Uterus (tissue), 4 donors: ENCODE measurements around the gene MRPL37. TPM values are rescaled to one million over a fixed set of nuclear protein-coding genes. Genes with fewer than 3 reads are reported as not detected.

ENCODE experiments used
- DNase-seq, 2 donors: peaks; one replicate each; pipeline ENCODE4 v3.0.0-alpha.2; 2019 to 2020
- H3K27ac ChIP-seq, 2 donors: fragments of 200-600 bp; sonication (generic); 1 replicate in 1 of 2; 2 replicates in 1 of 2; pipeline ENCODE4 v1.5.1; 2016 to 2018
- H3K27me3 ChIP-seq, 2 donors: fragments of 200-600 bp; sonication (generic); one replicate each; pipeline ENCODE4 v1.5.1; 2018 to 2019; ENCODE audit warnings: control low read depth in 1 of 2
- H3K36me3 ChIP-seq, 2 donors: fragments of 200-600 bp; sonication (generic); one replicate each; pipeline ENCODE4 v1.5.1; 2019; ENCODE audit warnings: control low read depth in 1 of 2
- H3K4me1 ChIP-seq, 2 donors: fragments of 200-600 bp; sonication (generic); one replicate each; pipeline ENCODE4 v1.5.1; 2018 to 2019; ENCODE audit warnings: control low read depth in 1 of 2
- H3K4me3 ChIP-seq, 2 donors: fragments of 200-600 bp; sonication (generic); 1 replicate in 1 of 2; 2 replicates in 1 of 2; pipeline ENCODE4 v1.5.1; 2018 to 2019; ENCODE audit warnings: mild to moderate bottlenecking in 1 of 2
- H3K9me3 ChIP-seq, 2 donors: fragments of 200-600 bp; sonication (generic); one replicate each; pipeline ENCODE4 v1.5.1; 2019; ENCODE audit warnings: control low read depth in 1 of 2
- POLR2A ChIP-seq, 2 donors: fragments of 450-650 bp; IDR thresholded peaks; one replicate each; pipeline ENCODE4 v1.6.1; 2016; ENCODE audit warnings: antibody characterized with exemption in 2 of 2, mild to moderate bottlenecking in 1 of 2, moderate library complexity in 1 of 2
- intact Hi-C: fragments of 100-400 bp; cut with DNase I; formaldehyde crosslinking; loops from one replicate; pipeline ENCODE4 v1.15.1; 2023; ENCODE audit warnings: low total_unique reads
- total RNA-seq, 4 donors: library from RNA; depleted of rRNA in 3 of 4; stranded (reverse); fragments of >200 nt in 3 of 4; gene quantifications; one replicate each; pipeline versions ENCODE4 v1.1.0 to v1.2.4, GENCODE V29; 2014 to 2023
- TF ChIP-seq, protein P1 (sequence below), 4 experiments: fragments of 200-600 bp in 2 of 4; fragments of 450-650 bp in 2 of 4; sonication (generic) in 2 of 4; IDR thresholded peaks; one replicate each; pipeline ENCODE4 v1.5.1; 2016 to 2019; ENCODE audit warnings: antibody characterized with exemption in 4 of 4, mild to moderate bottlenecking in 2 of 4, moderate library complexity in 1 of 4
- donor health status: DM: yes; HTN: yes; CAD: no.

The MRPL37 gene
- total RNA-seq, 4 donors from 2014 or later: 4.4 to 52.9 (median 39.0) TPM

DNA sequence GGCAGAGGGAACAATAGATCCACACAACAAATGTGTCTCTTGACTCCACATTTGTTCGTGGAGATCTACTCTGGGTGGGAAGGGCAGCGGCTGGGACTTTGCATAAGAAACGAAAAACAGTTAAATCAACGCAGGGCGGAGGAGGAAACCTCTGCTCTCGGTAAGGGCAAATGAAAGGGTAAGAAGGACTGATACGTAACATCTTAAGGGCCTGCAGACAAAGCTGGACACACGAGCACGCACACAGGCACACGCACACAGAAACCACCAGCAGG lies 57.3 kb downstream of the MRPL37 start:
- Histone ChIP-seq H3K27me3 (no peaks in the 10 kb centered on the region), H3K27ac (no peak overlapping the region), H3K4me3 (no peak overlapping the region), H3K4me1 (peaks cover 0 to 9% of the 10 kb centered on the region in 2 donors), H3K9me3 (no peaks in the 10 kb centered on the region), H3K36me3 (no peaks in the 10 kb centered on the region)
- no peak for TF ChIP-seq POLR2A (IDR thresholded peaks at IDR 0.05)
- TF ChIP-seq, protein P1, sequence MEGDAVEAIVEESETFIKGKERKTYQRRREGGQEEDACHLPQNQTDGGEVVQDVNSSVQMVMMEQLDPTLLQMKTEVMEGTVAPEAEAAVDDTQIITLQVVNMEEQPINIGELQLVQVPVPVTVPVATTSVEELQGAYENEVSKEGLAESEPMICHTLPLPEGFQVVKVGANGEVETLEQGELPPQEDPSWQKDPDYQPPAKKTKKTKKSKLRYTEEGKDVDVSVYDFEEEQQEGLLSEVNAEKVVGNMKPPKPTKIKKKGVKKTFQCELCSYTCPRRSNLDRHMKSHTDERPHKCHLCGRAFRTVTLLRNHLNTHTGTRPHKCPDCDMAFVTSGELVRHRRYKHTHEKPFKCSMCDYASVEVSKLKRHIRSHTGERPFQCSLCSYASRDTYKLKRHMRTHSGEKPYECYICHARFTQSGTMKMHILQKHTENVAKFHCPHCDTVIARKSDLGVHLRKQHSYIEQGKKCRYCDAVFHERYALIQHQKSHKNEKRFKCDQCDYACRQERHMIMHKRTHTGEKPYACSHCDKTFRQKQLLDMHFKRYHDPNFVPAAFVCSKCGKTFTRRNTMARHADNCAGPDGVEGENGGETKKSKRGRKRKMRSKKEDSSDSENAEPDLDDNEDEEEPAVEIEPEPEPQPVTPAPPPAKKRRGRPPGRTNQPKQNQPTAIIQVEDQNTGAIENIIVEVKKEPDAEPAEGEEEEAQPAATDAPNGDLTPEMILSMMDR (IDR thresholded peaks at IDR 0.05): no peak
- DNase-seq: no peak
- intact Hi-C loops: no loop called here

DNA sequence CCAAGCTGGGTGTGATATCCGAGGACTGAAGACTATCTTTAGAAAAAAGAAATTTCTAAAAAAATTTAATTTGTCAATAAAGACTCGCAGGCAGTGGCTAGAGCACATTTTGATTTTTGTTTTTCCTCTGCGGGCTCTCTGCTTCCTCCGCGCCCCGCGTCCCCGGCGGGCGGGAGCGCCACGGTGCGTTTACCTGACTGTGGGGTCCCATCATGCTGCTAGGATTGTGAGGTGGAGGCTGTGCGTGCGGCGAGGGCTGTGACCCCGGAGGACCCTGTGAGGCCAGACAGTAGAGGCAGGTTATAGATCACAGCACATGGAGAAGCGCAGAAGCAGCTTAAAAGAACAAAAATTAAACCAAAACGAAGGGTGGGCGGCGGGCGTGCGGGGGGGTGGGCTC lies 57.9 kb downstream of the MRPL37 start:
- Histone ChIP-seq H3K27ac (no peak overlapping the region), H3K36me3 (no peaks in the 10 kb centered on the region), H3K4me3 (no peak overlapping the region), H3K4me1 (peaks cover 0 to 9% of the 10 kb centered on the region in 2 donors), H3K9me3 (no peaks in the 10 kb centered on the region), H3K27me3 (no peaks in the 10 kb centered on the region)
- intact Hi-C loops: no loop called here
- no peak for DNase-seq
- TF ChIP-seq, protein P1 (IDR thresholded peaks at IDR 0.05): no peak
- TF ChIP-seq POLR2A (IDR thresholded peaks at IDR 0.05): no peak

DNA sequence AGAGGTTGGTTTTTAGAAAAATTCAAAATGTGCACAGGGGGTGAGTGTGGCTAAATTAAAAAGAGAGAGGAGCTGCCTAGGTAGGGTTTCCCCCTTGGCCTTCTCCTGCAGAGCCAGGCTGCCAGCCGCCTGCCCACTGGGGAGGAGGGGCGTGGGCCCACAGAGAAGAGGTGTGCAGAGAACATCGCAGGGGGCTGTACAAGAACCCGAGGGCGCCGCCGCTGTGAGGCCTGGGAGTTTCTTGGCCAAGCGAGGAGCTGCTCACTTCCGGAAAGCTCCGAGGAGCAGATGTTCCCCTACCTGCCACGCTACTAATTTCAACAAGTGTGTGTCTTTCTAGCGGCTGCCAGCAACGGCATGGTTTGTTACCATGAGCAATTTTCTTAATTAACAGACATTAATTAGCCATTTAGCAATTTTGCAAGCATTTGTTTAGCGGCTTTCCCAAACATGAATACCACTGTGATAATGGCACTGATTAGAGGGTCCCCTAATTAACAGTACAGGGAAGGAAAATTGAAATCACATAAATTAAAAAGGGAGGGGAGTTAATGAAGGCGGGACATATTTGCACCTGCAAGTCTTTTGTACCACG lies 59.7 kb downstream of the MRPL37 start:
- no peaks in the 10 kb centered on the region for H3K27me3 ChIP-seq
- intact Hi-C loops: loop anchor here (10.0 kb wide), 1 partner anchor 135 kb away; no protein-coding TSS in a partner anchor
- no peak overlapping the region for H3K4me3 ChIP-seq
- H3K36me3 ChIP-seq: no peaks in the 10 kb centered on the region
- TF ChIP-seq POLR2A (IDR thresholded peaks at IDR 0.05): no peak
- TF ChIP-seq, protein P1 (IDR thresholded peaks at IDR 0.05): no peak
- no peak for DNase-seq
- no peaks in the 10 kb centered on the region for H3K9me3 ChIP-seq
- no peak overlapping the region for H3K27ac ChIP-seq
- peaks cover 0 to 4% of the 10 kb centered on the region in 2 donors for H3K4me1 ChIP-seq

DNA sequence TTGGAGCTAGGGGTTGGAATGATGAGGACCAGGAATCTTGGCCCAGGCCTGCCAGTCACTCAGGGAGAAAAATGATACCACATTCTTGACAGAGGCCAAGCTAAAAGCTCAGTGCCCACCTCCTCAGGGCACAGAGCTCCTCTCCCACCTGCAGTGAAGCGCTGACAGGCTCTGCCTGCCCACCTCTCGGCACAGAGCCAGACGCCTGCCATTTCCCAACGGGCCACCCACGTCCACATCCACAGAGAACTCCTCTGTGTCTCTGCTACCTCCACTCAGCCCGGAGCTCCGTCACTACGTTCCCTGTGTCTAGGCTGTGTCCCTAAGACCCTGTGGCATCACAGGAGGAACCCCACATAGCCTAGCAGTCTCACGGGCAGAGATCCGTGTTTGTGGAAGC lies 60.8 kb downstream of the MRPL37 start:
- Histone ChIP-seq H3K36me3 (no peaks in the 10 kb centered on the region), H3K4me1 (peaks cover 0 to 3% of the 10 kb centered on the region in 2 donors), H3K27me3 (no peaks in the 10 kb centered on the region), H3K9me3 (no peaks in the 10 kb centered on the region), H3K4me3 (no peak overlapping the region), H3K27ac (no peak overlapping the region)
- no peak for DNase-seq
- intact Hi-C loops: loop anchor here (10.0 kb wide), 1 partner anchor 136 kb away; no protein-coding TSS in a partner anchor
- TF ChIP-seq, protein P1 (IDR thresholded peaks at IDR 0.05): no peak
- TF ChIP-seq POLR2A (IDR thresholded peaks at IDR 0.05): no peak

DNA sequence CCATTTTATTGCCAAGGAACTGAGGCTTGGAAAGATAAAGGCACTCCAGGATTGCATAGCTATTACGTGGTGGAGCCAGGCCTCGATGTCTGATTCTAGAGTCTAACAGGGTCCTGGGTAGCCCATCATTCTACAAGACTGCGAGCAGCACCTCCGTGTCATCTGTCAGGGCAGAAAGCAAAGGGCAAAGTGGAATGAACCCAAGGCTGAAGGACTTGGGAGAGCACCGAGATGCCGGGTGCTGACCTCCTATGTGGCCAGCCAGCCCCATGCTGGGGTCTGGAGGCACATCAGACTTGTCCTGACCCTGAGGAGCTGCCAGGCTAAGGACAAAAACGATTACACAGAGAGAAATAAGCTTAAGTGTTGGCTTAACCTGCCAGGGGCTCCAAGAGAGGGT lies 62.3 kb downstream of the MRPL37 start:
- intact Hi-C loops: loop anchor here (10.0 kb wide), 1 partner anchor 137 kb away; no protein-coding TSS in a partner anchor
- no peak for DNase-seq
- no peak for TF ChIP-seq POLR2A (IDR thresholded peaks at IDR 0.05)
- TF ChIP-seq, protein P1 (IDR thresholded peaks at IDR 0.05): no peak
- Histone ChIP-seq H3K4me3 (no peak overlapping the region), H3K36me3 (no peaks in the 10 kb centered on the region), H3K9me3 (no peaks in the 10 kb centered on the region), H3K4me1 (peaks cover 0 to 3% of the 10 kb centered on the region in 2 donors), H3K27me3 (no peaks in the 10 kb centered on the region), H3K27ac (no peak overlapping the region)
